Measurements from ENCODE around the gene RAB3C. TPM values are rescaled to one million over a fixed set of nuclear protein-coding genes. Genes with fewer than 3 reads are reported as not detected.
"Not testable (repeated sequence)": the region's sequence is repeated elsewhere in the genome, so short reads cannot be mapped to it uniquely, and the experiment has no call there.

Gene RAB3C
- total RNA-seq, 1 experiment from 2014 or later = not detected

DNA sequence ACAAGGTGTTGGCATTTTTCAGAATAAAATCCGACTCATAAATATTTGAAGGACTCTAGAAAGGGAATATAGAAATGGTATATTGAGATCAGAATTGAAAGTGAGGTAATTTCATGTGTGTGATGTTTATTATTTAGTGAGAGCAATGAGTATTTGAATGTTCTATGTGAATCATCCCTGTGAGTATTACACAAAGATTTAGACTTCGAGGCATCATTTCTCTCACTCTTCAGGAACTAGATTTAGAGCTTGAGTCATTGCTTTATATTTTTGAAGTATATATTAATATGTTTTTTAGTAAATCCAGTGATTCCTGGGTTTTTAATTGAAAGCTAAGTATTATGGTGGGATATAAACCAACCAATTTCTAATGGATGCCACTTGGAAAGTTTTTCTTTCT is 91.2 kb downstream of the RAB3C start:
- H3K36me3 ChIP-seq = no peaks in the 10 kb centered on the region
- H3K4me1 ChIP-seq (replicated peaks) = no peaks in the 10 kb centered on the region
- no peaks in the 10 kb centered on the region for H3K9me3 ChIP-seq (replicated peaks)
- no peak overlapping the region for H3K4me3 ChIP-seq
- no peak for DNase-seq (ENCODE audit: low read depth in 1 of 2, low spot score in 2 of 2)
- no peak overlapping the region for H3K27ac ChIP-seq
- H3K27me3 ChIP-seq (replicated peaks) = 0 out of 2 replicates have a peak, but pooled peaks cover 3% of the 10 kb centered on the region

DNA sequence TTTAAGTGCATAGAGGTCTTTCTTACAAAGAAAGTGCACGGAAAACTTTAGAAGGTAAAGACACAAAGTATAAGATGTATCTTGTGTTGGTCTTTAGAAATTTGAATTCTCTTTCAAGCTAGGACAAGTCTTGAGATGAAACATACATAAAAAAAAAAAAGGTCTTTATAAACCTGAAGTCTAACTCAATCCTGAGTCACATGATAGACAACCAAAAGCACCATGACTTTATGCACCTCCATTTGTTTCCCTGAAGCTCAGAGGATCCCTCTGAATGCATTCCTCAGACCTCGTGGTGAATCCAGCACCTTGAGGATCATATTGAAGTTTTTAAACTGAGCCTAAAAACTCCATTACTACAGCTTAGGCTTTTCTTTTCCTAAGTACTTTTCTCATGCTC is 91.8 kb downstream of the RAB3C start:
- Histone ChIP-seq H3K9me3 (replicated peaks) (no peaks in the 10 kb centered on the region), H3K36me3 (no peaks in the 10 kb centered on the region), H3K27me3 (replicated peaks) (0 out of 2 replicates have a peak, but pooled peaks cover 3% of the 10 kb centered on the region), H3K27ac (no peak overlapping the region), H3K4me1 (replicated peaks) (no peaks in the 10 kb centered on the region), H3K4me3 (no peak overlapping the region)
- no peak for DNase-seq (ENCODE audit: low read depth in 1 of 2, low spot score in 2 of 2)

DNA sequence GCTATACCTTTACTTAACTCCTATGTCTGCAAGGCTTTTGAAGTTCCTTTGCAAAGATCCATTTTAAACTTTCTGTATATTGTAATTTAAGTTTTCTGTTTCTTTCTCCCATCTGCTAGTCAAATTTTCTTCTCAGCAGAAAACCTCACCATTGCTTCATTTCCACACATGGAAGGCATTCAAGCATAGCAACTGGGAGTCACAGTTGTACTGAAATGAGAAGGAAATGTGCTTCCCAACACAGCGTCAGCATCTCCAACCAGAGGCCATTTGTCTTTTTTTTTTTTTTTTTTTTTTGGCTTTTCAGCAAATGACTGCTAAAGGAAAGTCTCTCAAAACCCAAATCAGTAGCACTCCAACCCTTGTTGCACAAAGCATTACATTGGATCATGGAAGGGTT is 92.5 kb downstream of the RAB3C start:
- no peak overlapping the region for H3K4me3 ChIP-seq
- no peaks in the 10 kb centered on the region for H3K4me1 ChIP-seq (replicated peaks)

DNA sequence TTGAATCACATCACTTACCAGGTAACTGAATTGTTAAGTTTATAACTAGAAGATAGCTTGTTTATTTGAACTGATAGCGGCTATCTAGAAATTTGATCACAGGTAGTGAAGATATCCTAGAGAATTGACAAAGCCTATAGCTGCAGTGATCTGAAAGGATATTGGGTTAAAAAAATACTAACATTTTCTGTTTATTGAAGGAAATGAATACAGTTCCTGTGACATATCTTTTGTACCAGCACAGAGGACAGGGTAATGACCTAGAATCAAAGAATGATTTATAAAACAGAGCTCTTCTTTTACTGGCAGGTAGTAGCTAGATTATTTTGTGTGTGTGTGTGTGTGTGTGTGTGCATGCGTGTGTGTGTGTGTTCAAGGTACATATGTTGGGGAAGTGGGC is 94.8 kb downstream of the RAB3C start:
- Histone ChIP-seq H3K4me1 (replicated peaks) (no peaks in the 10 kb centered on the region), H3K4me3 (no peak overlapping the region), H3K27ac (no peak overlapping the region), H3K36me3 (no peaks in the 10 kb centered on the region), H3K27me3 (replicated peaks) (0 out of 2 replicates have a peak, but pooled peaks cover 3% of the 10 kb centered on the region), H3K9me3 (replicated peaks) (no peaks in the 10 kb centered on the region)
- DNase-seq (ENCODE audit: low read depth in 1 of 2, low spot score in 2 of 2) = no peak

More for the DNA sequence above, 92.5 kb downstream of the RAB3C start:
- Histone ChIP-seq H3K36me3 (no peaks in the 10 kb centered on the region), H3K27ac (no peak overlapping the region), H3K27me3 (replicated peaks) (0 out of 2 replicates have a peak, but pooled peaks cover 3% of the 10 kb centered on the region), H3K9me3 (replicated peaks) (no peaks in the 10 kb centered on the region)
- no peak for DNase-seq (ENCODE audit: low read depth in 1 of 2, low spot score in 2 of 2)

DNA sequence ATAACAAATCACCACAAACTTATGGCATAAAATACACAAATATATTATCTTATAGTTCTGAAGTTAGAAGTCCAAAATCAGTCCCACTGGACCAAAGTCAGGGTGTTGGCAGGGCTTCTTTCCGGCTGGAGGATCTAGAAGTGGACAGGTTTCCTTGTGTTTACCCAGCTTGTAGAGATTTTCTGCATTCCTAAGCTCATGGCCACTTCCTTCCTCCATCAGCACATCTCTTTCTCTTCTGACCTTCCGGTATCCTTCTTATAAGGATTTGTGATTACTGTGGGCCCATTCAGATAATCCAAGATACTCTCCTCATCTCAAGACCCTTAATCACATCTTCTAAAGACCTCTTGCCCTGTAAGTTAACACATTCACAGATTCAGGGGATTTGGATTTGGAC is 97.6 kb downstream of the RAB3C start:
- Histone ChIP-seq H3K4me3 (no peak overlapping the region), H3K27ac (no peak overlapping the region), H3K4me1 (replicated peaks) (no peaks in the 10 kb centered on the region), H3K9me3 (replicated peaks) (no peaks in the 10 kb centered on the region), H3K27me3 (replicated peaks) (0 out of 2 replicates have a peak, but pooled peaks cover 3% of the 10 kb centered on the region), H3K36me3 (no peaks in the 10 kb centered on the region)
- DNase-seq (ENCODE audit: low read depth in 1 of 2, low spot score in 2 of 2) = no peak

DNA sequence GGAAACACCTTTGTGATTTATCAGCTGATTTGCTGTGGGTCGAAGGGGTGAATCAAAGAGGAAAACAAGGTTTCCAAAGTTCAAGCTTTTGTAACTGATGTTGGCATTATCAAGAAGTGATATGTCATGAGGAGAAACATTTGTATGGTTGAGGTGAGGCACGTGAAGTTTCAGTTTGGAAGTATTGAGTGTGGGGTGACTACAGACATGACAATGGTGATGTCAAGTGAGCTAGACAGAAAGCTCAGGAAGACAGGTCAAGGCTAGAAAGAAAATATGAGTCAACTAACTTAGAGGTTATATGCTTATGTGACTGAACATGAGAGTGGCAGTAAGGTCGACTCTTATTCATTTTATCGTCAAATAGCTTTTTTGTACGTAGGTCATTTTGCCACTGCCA is 99.1 kb downstream of the RAB3C start:
- no peak for DNase-seq (ENCODE audit: low read depth in 1 of 2, low spot score in 2 of 2)
- no peak overlapping the region for H3K27ac ChIP-seq
- no peaks in the 10 kb centered on the region for H3K9me3 ChIP-seq (replicated peaks)
- no peaks in the 10 kb centered on the region for H3K36me3 ChIP-seq
- H3K4me1 ChIP-seq (replicated peaks) = no peaks in the 10 kb centered on the region
- H3K4me3 ChIP-seq = no peak overlapping the region
- H3K27me3 ChIP-seq (replicated peaks) = 0 out of 2 replicates have a peak, but pooled peaks cover 3% of the 10 kb centered on the region

DNA sequence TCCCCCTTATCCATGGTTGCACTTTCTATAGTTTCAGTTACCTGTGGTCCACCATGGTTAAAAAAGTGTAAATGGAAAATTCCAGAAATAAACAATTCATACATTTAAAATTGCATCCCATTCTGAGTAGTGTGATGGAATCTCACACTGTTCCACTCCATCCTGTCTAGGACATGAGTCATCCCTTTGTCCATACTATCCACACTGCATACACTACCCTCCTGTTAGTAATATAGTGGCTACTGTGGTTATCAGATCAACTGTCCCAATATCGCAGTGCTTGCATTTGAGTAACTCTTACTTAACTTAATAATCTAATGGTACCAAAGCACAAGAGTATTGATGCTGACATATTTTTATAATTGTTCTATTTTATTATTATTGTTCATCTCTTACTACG is 100.7 kb downstream of the RAB3C start:
- DNase-seq (ENCODE audit: low read depth in 1 of 2, low spot score in 2 of 2) = no peak
- H3K4me3 ChIP-seq = no peak overlapping the region
- H3K4me1 ChIP-seq (replicated peaks) = no peaks in the 10 kb centered on the region
- H3K36me3 ChIP-seq = no peaks in the 10 kb centered on the region
- H3K27me3 ChIP-seq (replicated peaks) = no peaks in the 10 kb centered on the region
- H3K27ac ChIP-seq = no peak overlapping the region
- H3K9me3 ChIP-seq (replicated peaks) = no peaks in the 10 kb centered on the region

DNA sequence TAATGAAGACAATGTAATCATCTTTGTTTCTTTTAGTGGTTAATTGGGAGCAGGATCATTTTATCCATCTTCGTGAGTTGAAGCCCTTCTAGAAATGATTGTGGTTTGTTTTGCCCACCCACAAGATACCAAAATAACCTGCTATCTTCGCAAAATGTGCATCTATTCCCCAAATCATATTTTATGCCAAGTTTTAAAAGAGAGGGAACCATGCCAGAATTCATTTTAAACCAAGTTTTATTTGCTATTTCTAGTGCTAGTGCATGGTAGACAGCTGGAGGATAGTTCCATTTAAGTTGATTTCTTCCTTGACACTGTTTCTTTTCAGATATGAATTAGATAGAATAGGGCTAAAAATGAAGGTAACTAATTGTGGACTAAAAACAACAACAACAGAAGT is 104.2 kb downstream of the RAB3C start:
- no peaks in the 10 kb centered on the region for H3K36me3 ChIP-seq
- H3K27ac ChIP-seq = no peak overlapping the region
- no peak for DNase-seq (ENCODE audit: low read depth in 1 of 2, low spot score in 2 of 2)
- H3K4me3 ChIP-seq = no peak overlapping the region
- H3K27me3 ChIP-seq (replicated peaks) = no peaks in the 10 kb centered on the region
- H3K9me3 ChIP-seq (replicated peaks) = no peaks in the 10 kb centered on the region
- no peaks in the 10 kb centered on the region for H3K4me1 ChIP-seq (replicated peaks)

DNA sequence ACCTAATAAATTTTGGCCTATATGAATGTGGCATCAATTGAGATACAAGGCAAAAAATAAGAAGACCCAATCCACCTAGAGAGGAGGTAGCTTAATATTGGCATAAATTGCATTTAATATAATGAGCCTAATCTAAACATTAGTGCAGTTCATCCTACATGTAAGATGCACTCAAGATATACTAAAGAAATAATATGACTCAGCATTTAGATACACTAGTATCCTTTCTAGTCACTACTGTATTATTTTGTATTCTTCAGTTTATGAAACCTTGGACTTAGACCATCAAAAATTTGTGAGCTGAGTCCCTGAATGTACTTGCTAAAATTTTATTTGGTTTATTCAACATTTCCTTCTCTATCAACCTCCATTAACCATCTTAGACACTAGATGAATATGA is 104.7 kb downstream of the RAB3C start:
- no peak for DNase-seq (ENCODE audit: low read depth in 1 of 2, low spot score in 2 of 2)
- H3K27ac ChIP-seq = no peak overlapping the region
- no peak overlapping the region for H3K4me3 ChIP-seq
- no peaks in the 10 kb centered on the region for H3K9me3 ChIP-seq (replicated peaks)
- no peaks in the 10 kb centered on the region for H3K4me1 ChIP-seq (replicated peaks)
- no peaks in the 10 kb centered on the region for H3K27me3 ChIP-seq (replicated peaks)
- H3K36me3 ChIP-seq = no peaks in the 10 kb centered on the region

DNA sequence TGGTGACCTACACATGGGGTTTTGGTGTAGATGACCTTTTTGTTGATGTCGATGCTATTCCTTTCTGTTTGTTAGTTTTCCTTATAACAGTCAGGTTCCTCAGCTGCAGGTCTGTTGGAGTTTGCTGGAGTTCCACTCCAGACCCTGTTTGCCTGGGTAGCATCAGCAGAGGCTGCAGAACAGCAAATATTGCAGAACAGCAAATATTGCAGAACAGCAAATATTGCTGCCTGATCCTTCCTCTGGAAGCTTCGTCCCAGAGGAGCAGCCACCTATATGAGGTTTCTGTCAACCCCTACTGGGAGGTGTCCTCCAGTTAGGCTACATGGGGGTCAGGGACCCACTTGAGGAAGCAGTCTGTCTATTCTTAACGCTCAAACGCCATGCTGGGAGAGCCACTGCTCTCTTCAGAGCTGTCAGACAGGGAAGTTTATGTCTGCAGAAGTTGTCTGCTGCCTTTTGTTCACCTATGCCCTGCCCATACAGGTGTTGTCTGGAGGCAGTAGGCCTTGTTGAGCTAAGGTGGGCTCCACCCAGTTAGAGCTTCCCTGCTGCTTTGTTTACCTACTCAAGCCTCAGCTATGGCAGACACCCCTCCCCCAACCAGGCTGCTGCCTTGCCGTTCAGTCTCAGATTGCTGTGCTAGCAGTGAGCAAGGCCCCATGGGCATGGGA is 116.3 kb downstream of the RAB3C start:
- H3K27me3 ChIP-seq (replicated peaks); DNase-seq (ENCODE audit: low read depth in 1 of 2, low spot score in 2 of 2); H3K9me3 ChIP-seq (replicated peaks); H3K4me3 ChIP-seq; H3K27ac ChIP-seq; H3K4me1 ChIP-seq (replicated peaks); H3K36me3 ChIP-seq: not testable (repeated sequence)

DNA sequence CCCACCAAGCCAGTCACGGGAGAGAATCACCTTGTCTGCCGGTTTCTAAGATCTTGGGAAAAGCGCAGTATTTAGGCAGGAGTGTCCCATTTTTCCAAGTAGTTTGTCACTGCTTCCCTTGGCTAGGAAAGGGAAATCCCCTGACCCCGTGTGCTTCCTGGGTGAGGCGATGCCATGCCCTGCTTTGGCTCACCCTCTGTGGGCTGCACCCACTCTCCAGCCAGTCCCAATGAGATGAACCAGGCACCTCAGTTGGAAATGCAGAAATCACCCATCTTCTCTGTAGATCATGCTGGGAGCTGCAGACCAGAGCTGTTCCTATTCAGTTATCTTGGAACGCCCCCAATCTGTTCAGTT is 116.9 kb downstream of the RAB3C start:
- no peak overlapping the region for H3K27ac ChIP-seq
- no peaks in the 10 kb centered on the region for H3K27me3 ChIP-seq (replicated peaks)
- no peak overlapping the region for H3K4me3 ChIP-seq
- H3K4me1 ChIP-seq (replicated peaks) = no peaks in the 10 kb centered on the region
- no peak for DNase-seq (ENCODE audit: low read depth in 1 of 2, low spot score in 2 of 2)
- no peaks in the 10 kb centered on the region for H3K9me3 ChIP-seq (replicated peaks)
- H3K36me3 ChIP-seq = no peaks in the 10 kb centered on the region

DNA sequence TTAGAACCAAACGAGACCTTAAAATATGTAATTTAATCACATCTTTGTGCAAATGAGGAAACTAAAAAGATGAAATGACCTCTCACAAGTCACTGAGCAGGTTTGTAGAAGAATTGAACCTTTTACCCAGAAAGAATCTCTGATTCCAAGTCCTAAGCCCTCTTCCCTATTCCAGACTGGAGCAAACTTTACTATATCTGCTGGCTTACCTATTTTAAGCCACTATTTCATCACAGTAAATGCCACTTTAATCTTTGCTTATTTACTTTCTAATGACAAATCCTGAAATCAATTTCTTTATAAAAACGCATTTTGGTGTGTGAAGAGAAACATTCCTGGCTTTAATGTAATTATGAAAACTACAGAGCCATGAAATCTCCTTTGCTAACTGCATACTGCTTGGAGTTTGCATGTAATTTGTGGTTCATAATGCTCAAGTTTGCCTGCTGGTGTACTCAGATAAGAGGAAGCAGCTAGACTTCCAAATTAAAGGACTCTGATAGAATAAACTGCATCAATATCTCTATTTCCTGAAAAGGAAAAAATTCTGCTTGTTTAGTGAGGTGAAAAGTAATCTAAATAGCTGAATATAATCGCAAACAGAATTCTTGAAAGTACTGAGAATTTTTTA is 121.2 kb downstream of the RAB3C start:
- DNase-seq (ENCODE audit: low read depth in 1 of 2, low spot score in 2 of 2) = no peak
- H3K4me3 ChIP-seq = no peak overlapping the region
- no peaks in the 10 kb centered on the region for H3K36me3 ChIP-seq
- H3K9me3 ChIP-seq (replicated peaks) = no peaks in the 10 kb centered on the region
- no peaks in the 10 kb centered on the region; the same call in 1 of the 2 replicates for H3K27me3 ChIP-seq (replicated peaks)
- H3K27ac ChIP-seq = no peak overlapping the region
- no peaks in the 10 kb centered on the region for H3K4me1 ChIP-seq (replicated peaks)

DNA sequence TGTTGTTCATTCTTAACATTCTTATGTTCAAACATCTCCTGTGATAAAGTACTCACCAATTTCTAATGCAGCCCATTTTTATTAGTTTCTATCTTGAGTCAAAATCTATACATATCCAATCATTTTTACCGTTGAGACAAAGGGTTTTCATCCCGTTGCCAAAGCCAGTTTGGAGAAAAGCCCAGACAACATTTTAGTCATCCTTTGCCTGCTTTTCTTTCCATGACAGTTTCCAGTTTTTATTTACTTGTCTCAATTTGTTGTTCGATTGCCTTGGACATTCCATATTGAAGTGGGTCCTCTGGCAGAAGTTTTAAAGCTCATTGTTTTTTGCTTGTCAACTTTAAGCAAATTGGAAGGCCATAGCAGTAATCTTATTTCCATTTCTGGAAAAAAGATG is 123.9 kb downstream of the RAB3C start:
- no peak for DNase-seq (ENCODE audit: low read depth in 1 of 2, low spot score in 2 of 2)
- H3K4me3 ChIP-seq = no peak overlapping the region
- H3K27me3 ChIP-seq (replicated peaks) = no peaks in the 10 kb centered on the region; the same call in 1 of the 2 replicates
- no peak overlapping the region for H3K27ac ChIP-seq
- no peaks in the 10 kb centered on the region for H3K9me3 ChIP-seq (replicated peaks)
- no peaks in the 10 kb centered on the region for H3K4me1 ChIP-seq (replicated peaks)
- H3K36me3 ChIP-seq = no peaks in the 10 kb centered on the region

DNA sequence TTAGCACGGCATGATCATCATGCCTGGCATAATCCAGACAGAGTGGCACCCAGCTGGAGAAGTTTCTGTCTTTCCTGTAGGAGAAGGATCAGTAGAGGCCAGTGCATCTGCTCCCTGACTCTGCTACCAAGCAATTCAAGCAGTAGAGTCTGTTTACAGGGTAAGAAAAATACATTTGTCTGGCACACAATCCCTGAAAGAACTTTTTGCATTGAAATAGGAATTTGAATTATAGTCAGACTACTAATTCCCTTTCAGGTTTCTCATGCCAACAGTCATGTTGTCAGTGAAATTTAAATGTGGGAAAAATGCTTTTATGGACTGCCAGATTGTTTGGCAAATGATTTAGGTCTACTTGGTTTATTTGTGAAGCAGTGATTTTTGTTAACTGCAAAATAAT is 125.6 kb downstream of the RAB3C start:
- Histone ChIP-seq H3K4me3 (no peak overlapping the region), H3K9me3 (replicated peaks) (no peaks in the 10 kb centered on the region), H3K27ac (no peak overlapping the region), H3K4me1 (replicated peaks) (no peaks in the 10 kb centered on the region), H3K27me3 (replicated peaks) (no peaks in the 10 kb centered on the region; the same call in 1 of the 2 replicates), H3K36me3 (no peaks in the 10 kb centered on the region)
- DNase-seq (ENCODE audit: low read depth in 1 of 2, low spot score in 2 of 2) = no peak
